GM18870 (cell line): ENCODE measurements around the gene CD300A.
A peak's percentile ranks its signal among the peaks of the same experiment; 100 is the strongest.

ENCODE experiments used
- ATAC-seq: cut with Tn5 transposase; IDR thresholded peaks from one replicate; pipeline ENCODE4 v1.9.1; 2021; ENCODE audit warnings: moderate library complexity; ENCODE audit not compliant: unreplicated experiment

CD300A gene

GRCh38 chr17:74466111-74466827 is at the start of gene CD300A:
Gene CD300A, plus strand, starts transcription at chr17:74466634. Its CDS starts 70 bp downstream, at chr17:74466704.
- no peak for ATAC-seq

DNA sequence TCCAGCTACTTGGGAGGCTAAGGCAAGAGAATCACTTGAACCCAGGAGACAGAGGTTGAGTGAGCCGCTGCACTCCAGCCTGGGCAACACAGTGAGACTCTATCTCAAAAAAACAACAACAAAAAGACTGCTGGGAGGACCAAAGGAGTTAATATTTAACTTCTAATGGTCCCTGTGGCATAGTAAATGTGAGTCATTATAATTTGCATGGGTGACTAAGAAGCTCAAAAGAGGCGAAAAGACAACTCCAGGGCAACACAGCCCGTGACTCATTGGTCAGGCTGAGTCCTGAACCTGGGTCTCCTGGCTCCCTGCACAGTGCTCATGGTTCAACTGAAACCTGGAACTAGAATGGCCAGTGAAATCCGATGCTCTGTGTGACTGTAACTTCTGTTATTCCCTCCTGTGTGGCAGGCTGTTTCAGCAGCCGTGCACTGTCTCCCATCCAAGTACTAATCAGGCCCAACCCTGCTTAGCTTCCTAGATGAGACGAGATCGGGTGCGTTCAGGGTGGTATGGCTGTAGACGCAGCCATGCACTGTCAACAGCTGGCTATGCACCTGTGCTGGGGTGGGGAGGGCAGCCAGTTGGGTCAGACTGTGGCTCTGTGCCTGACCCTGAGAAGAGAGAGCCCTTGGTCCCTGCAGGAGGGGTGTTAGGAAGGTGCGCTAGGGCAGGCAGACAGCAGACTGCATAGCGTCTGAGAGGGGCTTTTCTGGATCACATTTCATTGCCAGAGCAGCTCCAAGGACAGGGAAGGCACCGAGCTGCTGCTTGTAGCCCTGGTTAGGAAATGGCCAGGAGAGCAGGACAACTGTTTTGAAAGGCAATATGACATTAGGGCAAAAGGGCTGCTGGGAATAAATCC is 49.0 kb upstream of the CD300A start:
- ATAC-seq: no peak

DNA sequence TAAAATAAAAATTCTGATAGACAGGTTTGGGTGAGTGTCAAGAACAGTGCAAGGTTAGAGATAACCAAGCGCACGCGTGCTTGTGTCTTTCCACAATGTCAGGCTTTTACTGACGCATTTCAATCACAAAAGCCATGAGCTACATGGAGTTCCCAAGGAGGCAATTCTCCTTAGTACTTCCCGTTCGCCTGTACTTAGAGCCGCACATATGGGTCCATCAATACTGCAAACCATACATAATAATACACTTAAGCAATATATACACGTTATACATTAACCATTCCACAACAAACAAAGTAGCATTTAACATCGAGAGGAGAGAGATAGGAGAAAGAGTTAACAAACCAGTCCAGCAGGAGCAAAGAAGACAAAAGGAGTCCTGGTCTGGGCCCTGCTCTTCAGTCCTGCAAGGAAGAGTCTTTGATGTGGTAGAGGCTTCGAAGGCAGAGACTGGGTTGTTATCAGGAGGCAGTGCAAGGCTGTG is 46.5 kb upstream of the CD300A start:
- no peak for ATAC-seq

DNA sequence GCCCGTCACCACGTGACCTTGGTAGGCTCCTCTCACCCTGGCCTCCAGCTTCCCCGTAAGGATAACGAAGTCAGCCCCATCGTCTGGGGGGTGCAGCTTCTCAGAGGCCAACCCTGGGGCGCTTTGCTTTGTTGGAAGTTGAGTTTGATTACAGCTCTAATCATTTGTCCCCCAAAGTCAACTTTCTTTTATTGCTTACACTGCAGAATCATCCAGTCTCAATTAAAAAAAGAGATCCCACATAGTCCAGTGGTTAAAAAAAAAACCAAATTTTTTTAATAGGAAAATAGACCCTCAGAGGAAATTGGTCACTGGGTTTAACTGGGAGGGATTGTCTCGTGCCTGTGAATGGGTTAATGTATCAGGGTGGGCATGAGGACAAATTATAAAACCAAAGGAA is 42.3 kb upstream of the CD300A start:
- ATAC-seq: no peak

- no peak for ATAC-seq
Observed at GRCh38 chr17:74424657-74425056, 41.8 kb upstream of the CD300A start.

GRCh38 chr17:74426551-74427047 is 39.8 kb upstream of the CD300A start:
- no peak for ATAC-seq

DNA sequence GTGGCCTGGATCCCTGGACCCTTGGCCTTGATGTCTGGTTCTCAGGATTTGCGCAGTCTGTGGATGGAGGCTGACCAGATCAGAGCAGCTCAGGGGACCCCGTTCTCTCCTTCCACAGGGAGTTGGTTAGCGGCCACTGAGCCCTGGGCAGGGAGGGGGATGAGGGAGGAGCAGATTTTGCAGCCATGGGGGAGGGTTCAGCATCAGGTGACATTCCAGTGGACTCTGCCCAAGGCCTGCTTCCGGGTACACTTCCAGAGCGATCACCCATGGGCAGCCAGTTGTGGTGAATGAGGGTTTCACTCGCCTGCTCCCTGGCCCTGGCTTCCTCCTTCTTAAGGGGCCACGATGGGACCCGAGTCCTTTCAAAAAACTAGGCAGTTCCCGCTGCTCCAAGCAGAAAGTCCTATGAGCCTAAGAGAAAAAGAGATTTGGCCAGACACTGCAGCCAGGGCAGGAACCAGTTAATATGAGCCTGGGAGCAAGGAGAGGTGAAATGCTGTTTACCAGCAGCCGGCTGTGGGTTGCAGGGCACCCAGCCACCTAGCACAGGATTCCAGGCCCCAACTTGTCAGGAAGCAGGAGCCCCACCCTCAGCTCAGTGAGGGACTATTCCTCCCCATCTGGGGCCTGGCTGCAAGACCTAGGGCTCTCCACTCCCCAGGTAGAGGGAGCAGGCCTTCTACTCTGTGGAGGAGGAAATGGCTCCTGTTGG is 39.2 kb upstream of the CD300A start:
- ATAC-seq: no peak

DNA sequence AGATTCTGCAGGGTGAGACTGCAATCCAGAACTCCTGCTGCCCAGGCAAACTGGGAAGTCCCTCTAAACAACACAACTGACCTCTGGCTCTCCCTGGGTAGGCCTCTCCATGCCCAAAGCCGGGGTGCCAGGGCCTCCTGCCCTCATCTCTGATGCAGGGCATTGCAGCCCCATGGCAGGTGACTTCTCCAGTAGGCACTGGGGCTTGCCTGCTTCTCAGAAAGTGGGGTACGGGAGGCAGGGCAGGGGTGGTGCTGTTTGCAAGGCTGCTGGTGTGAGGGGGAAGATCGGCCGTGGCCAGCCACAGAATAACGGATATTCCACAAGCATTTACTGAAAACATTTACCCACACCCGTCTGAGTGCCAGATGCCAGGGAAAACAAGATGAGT is 38.7 kb upstream of the CD300A start:
- ATAC-seq: no peak

- peak; percentile 22 for ATAC-seq
Observed at GRCh38 chr17:74429604-74430384, 36.6 kb upstream of the CD300A start.

DNA sequence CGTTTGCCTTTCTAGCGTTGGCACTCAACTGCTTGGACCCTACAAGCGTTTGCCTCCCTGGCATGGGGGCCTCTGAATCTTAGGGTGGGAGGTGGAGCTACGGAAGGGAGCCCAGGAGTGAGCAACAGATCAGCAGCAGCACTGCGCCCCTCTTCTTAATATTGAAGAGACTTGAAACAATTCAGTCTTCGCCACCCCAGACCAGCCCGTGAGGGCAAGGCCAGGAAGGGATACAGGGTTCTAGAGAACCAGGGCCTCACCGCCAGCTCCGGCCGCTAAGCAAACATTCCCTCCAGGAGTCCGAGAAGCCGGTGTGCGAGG is 36.1 kb upstream of the CD300A start:
- no peak for ATAC-seq

GRCh38 chr17:74430706-74431567 is 35.5 kb upstream of the CD300A start:
- peak; percentile 42 for ATAC-seq

- ATAC-seq: no peak
Observed at GRCh38 chr17:74431568-74432423, 34.6 kb upstream of the CD300A start, which contains the start of gene GPRC5C. Gene GPRC5C, plus strand, starts transcription at chr17:74432088. Its CDS starts 7,689 bp downstream, at chr17:74439777.

DNA sequence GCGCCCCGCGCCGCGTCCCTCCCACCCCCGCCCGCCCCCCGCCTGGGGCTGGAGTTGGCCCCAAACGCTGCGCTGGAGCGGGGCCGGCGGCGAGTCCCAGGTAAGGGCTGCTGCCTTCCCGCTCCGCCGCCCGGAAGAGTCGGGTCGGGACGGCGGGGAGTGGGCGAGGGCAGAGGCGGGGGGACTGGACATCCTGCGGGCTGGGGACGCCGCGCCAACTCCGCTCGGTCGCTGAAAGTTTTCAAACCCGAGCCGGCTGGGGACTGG is 34.1 kb upstream of the CD300A start:
- no peak for ATAC-seq

GRCh38 chr17:74432766-74433391 is 33.6 kb upstream of the CD300A start:
- no peak for ATAC-seq

- ATAC-seq: no peak
Observed at GRCh38 chr17:74433421-74434121, 32.9 kb upstream of the CD300A start.

DNA sequence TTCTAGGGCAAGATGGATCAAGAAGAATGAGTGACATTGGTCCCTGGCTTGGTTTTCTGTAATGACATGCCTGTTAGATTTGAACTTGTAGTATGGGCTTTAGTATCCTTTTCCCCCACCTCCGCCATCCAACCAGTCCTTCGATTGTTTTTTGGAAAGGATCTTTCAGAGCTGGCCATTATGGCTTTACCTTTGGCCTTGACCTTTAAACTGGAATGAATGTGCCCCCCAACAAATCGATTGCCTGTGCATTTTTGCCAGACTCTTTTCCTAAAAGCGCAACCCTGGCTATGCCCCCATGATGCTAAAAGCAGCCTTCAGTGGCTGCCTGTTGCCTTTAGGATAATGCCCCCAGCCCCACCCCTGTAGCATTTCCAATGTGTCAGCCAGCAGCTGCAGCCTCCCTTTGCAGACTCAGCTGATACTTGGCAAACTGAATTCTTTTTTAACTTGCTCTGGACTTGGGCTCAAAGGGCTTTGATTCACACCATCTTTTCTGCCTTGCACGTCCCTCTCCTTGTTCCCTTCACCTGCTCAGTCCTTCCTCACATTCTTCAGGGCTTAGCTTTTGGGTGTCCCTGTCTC is 30.6 kb upstream of the CD300A start:
- no peak for ATAC-seq

GRCh38 chr17:74437702-74438101 is 28.7 kb upstream of the CD300A start:
- no peak for ATAC-seq
